Hippocampal formation (tissue), 2 donors: ENCODE measurements around the gene ZNF692.

Experiments
- DNase-seq, 2 donors: peaks; one replicate each; lab custom pipeline; 2025; lab: John Stamatoyannopoulos, UW

Gene ZNF692

GRCh38 chr1:248881261-248881660 lies 22.4 kb upstream of the ZNF692 start:
- no peak for DNase-seq

DNA sequence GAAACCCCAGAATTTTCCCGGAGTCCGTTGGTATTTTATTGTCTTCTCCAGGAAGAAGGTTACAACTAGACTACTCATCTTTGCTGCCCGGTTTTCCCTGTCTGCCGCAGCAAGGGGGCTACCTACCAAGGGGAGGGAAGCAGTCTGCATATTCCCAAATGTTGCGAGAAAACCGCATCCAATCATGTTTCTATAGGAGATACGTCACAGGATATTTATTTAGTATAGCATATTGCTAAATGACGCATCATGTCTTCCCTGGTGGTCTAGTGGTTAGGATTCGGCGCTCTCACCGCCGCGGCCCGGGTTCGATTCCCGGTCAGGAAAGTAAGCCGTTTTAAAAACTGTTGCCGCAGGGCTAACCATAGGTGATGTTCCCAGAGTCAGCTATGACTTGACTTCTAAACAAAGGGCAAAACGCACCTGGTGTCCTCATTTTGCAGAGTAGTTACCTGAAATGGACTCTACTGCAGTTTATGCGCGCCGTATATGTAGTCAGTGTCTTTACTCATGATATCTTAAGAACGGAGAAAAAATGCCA lies 15.2 kb upstream of the ZNF692 start:
- DNase-seq: peak; percentile 79 to 88

DNA sequence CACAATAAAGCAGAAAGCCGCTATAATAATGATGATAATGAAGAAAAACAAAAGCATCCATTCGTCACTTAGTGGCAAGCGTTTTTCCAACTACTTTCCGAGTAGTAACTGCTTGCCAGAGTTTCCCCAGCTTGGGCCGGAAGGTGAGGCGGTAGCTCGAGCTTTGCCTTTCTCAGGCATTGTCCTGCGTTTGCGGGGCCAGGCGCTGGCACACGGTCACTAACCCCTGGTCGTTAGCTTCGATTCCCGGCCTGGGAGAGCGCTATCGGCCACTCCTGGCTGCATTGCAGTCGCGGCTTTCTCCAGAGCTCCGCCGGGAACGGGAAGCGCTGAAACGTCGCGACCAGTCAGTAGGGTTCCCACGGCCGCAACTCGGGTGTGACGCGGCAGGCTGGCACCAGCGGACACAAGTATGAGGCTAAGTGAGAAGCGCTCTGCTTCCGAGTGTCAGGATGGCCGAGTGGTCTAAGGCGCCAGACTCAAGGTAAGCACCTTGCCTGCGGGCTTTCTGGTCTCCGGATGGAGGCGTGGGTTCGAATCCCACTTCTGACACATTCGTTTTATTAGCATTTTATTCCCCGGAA lies 14.6 kb upstream of the ZNF692 start:
- peak; percentile 93 to 94 for DNase-seq

DNA sequence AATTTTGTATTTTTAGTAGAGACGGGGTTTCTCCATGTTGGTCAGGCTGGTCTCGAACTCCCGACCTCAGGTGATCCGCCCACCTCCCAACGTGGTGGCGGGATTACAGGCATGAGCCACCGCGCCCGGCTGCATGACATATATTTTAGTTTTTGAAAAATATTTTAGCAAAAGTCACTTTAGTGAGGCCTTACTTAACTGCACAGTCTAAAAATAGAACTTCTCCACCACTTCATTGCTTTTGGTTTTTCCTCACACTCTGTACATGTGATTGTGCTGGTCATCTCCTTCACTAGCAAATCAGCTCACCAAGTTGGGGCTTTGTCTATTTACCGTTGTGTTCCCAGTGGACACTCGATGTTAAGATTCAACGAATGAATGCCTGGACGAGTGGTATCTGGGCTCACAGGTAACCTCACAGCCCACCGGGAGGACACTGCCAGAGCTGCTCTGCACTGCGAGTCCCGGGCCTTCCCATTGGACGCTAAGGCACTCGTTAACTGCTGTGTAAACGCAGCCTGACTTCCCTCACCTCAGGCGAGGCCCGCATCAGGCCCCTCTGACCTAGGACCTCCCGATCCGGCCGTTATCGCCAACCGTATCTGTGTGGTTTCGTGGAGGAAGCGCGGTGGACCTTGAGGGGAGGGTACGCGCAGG lies 14.0 kb upstream of the ZNF692 start:
- peak; percentile 21 to 55 for DNase-seq

GRCh38 chr1:248871837-248872401 lies 13.0 kb upstream of the ZNF692 start:
- DNase-seq: no peak

DNA sequence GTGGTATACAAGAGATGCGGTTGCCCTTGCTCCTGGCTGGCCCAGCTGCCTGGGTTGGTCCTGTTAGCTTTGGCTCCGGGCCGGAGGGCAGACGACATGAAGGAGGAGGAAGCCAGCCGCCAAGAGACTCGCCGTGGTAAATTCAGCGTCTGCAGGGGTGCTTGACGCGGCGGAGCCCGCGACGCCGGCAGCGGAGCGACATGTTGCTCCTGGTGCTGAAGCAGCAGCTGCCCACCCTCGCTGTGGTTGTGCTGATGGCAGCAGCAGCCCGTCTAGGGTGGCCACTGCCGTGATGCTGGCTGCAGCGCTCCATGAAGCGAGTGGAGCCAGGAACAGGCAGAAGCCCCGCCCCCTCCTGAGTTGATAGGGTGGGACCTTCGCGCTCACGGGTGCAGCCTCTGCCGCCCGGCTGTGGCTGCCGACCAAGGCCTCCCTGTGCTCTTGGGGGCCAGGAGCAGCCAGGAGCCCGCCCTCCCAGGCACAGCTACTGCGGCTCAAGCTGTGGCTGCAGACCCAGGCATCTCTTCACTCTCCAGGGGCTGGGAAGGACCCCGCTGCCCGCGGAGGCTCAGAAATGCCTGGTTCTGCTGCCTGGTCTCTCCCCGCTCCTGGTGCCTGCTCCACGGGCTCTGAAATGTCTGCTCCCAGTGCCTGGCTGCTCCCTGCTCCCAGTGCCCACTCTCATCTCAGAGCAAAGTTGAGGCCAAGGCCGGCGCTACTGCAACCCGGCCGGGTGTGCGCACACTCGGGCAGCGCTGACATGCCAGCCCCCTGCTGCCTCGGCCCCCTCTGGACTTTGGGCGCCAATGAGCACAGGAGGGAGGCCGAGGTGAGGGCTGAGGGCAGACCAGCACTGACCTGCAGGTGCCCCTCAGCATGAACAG lies 4.4 kb upstream of the ZNF692 start:
- peak; percentile 79 for DNase-seq

DNA sequence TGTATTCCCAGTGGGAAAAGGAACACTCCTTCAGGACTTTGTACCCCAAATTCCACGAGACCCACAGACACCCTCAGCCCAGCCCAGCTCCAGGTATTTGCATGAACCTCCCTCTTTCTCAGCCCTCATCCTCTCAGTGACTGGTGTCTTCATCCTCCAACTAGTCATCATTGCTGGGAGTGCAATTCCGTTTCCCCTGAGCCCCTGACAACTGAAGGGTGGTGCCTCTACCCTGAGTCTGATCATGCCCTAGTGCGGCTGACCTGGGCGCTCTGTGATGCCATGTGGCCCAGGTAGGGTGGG lies 3.8 kb upstream of the ZNF692 start:
- DNase-seq: no peak

- no peak for DNase-seq
These were observed 2.7 kb upstream of the ZNF692 start for GRCh38 chr1:248861616-248862015.

GRCh38 chr1:248860007-248860406 lies 1.1 kb upstream of the ZNF692 start:
- no peak for DNase-seq

GRCh38 chr1:248858096-248858890 lies 592 bp downstream of the ZNF692 start:
- DNase-seq: no peak

DNA sequence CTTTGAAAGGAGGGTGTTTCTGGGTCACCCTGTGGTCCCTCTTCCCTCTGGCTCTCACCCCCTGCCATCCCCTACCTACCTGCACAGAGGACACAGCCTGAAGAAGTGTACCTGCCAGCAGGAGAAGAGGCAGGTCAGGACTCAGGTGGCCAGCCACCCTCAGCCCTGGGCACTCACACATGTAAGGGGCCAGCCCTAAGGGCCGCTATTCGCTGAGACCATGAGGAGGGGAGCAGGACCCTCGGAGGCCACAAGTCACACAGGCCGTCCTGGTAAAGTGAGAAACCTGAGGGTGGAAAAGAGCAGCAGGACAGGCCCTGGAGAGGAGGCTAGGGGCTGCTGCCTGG lies 1.2 kb downstream of the ZNF692 start:
- DNase-seq: no peak

- DNase-seq: no peak
These were observed 1.7 kb downstream of the ZNF692 start for GRCh38 chr1:248857201-248857600.

- DNase-seq: no peak
These were observed 2.7 kb downstream of the ZNF692 start for GRCh38 chr1:248856176-248856575.

DNA sequence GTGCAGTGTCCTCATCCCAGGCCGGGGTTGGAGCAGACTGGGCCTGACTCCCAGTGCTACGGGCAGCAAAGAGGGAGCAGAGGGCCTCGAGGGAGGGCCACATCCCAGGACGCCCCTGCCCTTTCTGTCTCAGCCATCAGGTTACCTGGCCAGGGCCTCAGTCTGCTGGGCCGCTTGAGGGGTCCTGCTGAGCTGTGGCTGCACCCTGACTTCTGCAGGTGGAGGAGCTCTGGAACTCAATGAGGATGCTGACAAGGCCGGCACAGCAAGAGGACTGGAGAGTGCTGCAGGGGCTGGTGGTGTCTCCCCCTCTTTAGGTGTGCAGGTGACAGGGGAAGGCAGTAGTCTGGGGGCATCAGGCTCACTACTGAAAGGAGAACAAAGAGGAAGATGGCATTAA lies 3.3 kb downstream of the ZNF692 start:
- DNase-seq: no peak

GRCh38 chr1:248853663-248854375 lies 5.1 kb downstream of the ZNF692 start:
- DNase-seq: no peak

DNA sequence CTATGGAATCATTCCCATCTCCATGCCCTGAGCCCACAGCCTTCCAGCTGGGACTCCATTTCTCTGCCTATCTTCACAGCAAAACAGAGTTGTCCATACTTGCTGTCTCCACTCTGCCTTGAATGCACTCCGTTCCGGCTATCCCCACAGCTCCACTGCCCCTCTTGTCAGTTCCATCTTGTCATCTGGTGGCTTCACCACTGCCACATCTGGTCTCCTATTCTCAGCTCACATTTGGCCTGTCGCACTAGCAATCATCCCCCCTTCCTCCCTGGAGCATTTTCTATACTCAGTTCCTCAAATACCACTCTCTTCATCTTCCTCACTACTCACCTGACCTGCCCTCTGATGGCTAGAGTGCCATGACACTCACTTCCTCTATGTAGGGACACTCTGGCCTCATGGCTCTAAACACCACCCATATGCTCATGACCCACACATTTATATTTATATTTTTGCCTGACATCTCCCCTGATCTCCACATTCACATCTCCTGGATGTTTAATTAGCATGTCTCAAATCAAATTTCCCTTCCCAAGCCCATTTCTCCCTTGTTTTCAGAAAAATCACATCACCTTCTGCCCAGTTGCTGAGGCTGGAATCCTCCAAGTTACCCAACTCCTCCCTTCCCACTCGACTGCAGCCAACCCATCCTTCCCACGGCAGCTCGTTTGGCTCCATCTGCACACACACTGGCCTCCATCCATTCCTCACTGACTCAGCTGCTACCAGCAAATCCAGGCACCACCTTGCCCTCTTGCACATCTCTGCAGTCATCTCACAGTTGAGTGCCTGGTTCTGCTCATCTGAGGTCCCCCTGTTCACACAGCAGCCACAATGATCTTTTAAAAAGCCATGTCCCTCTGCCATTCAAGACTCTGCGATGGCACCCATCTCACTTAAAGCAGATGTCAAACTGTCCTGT lies 6.1 kb downstream of the ZNF692 start:
- DNase-seq: peak in 1 of 2 donors; percentile 39

- DNase-seq: no peak
These were observed 7.5 kb downstream of the ZNF692 start for GRCh38 chr1:248851390-248851789.

DNA sequence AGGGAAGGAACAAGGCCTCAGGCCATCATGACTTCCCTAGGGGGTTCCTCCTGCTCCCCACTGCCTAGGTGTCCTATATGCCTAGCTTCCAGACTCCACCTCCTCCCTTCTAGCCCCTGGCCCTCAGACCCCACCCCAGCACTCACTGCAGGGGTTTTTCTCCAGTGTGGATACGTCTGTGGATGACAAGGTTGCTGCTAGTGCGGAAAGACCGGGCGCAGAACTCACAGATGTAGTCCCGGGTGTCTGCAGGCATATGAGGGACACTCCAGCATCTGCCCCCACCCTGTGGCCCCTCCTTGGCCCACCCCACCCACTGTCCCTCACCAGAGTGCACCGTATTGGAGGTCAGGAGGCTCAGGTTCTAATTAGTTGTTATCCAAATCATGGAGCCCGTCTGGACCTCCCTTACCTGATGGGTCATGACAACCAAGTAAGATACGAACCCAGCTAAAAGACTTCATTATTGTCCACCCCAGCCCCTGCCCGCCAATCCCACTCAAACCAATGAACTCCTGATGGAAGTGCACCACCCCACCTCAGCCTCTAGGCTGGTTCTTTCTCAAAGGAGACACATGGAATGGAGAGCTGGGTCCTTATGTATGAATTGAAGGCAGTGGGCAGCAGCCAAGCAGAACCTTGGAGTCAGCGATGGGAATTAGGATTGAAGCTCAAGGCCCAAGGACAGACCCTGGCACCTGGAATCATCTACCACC lies 8.2 kb downstream of the ZNF692 start:
- no peak for DNase-seq

- no peak for DNase-seq
These were observed 8.8 kb downstream of the ZNF692 start for GRCh38 chr1:248850124-248850523.
